CD14-positive monocyte (primary cell): ENCODE results near the gene ZNF138. TPM values are rescaled to one million over a fixed set of nuclear protein-coding genes. Genes with fewer than 3 reads are reported as not detected.

Experiments used
- DNase-seq, 3 donors: peaks; one replicate each; pipeline ENCODE4 v3.0.0-alpha.2; 2011 to 2022
- H2AFZ ChIP-seq: 2 replicates; pipeline ENCODE4 v1.6.0; 2012; ENCODE audit warnings: mild to moderate bottlenecking, low read depth, low read length, inconsistent platforms; ENCODE audit not compliant: insufficient read depth, poor library complexity, severe bottlenecking
- H3K27ac ChIP-seq, 2 donors: 1 replicate in 1 of 2; 2 replicates in 1 of 2; pipeline ENCODE4 v1.5.1; 2012 to 2013; ENCODE audit warnings: low read length in 2 of 2, control low read depth in 1 of 2, inconsistent platforms in 1 of 2, low read depth in 1 of 2, mild to moderate bottlenecking in 1 of 2
- H3K27me3 ChIP-seq, 2 donors: one replicate each; pipeline versions ENCODE4 v1.6.0 to v1.6.1; 2011 to 2013; ENCODE audit warnings: low read length in 2 of 2; ENCODE audit not compliant: control insufficient read depth in 2 of 2, insufficient read depth in 2 of 2
- H3K36me3 ChIP-seq, 2 donors: replicated peaks in 1 of 2; 1 replicate in 1 of 2; 2 replicates in 1 of 2; pipeline versions ENCODE4 v1.5.1 to v1.6.1; 2012 to 2013; ENCODE audit warnings: low read length in 2 of 2, control low read depth in 1 of 2, inconsistent platforms in 1 of 2, mild to moderate bottlenecking in 1 of 2; ENCODE audit not compliant: insufficient read depth in 2 of 2, control insufficient read depth in 1 of 2
- H3K4me1 ChIP-seq, 2 donors: 1 replicate in 1 of 2; 2 replicates in 1 of 2; pipeline versions ENCODE4 v1.5.1 to v1.6.1; 2012 to 2013; ENCODE audit warnings: low read length in 2 of 2, control low read depth in 1 of 2, inconsistent platforms in 1 of 2, mild to moderate bottlenecking in 1 of 2, moderate library complexity in 1 of 2; ENCODE audit not compliant: insufficient read depth in 2 of 2, control insufficient read depth in 1 of 2
- H3K4me2 ChIP-seq: replicated peaks from 2 replicates; pipeline ENCODE3; 2012; ENCODE audit warnings: low read length, moderate library complexity, mild to moderate bottlenecking; ENCODE audit not compliant: poor library complexity, severe bottlenecking; ENCODE audit errors: extremely low read depth
- H3K4me3 ChIP-seq, 3 experiments: fragments of 200-600 bp in 1 of 3; sonication (generic) in 1 of 3; replicated peaks in 1 of 3; 1 replicate in 2 of 3; 2 replicates in 1 of 3; pipeline ENCODE4 v1.5.1; 2011 to 2013; ENCODE audit warnings: low read length in 3 of 3, mild to moderate bottlenecking in 3 of 3, control low read depth in 2 of 3, low read depth in 2 of 3, inconsistent platforms in 1 of 3, moderate library complexity in 1 of 3
- H3K79me2 ChIP-seq: 2 replicates; pipeline ENCODE4 v1.6.0; 2012; ENCODE audit warnings: mild to moderate bottlenecking, control low read depth, inconsistent platforms, low read length, moderate library complexity; ENCODE audit not compliant: insufficient read depth
- H3K9ac ChIP-seq: 2 replicates; pipeline ENCODE4 v1.6.0; 2017; ENCODE audit warnings: low read length, mild to moderate bottlenecking; ENCODE audit not compliant: insufficient read depth, poor library complexity, severe bottlenecking
- H3K9me3 ChIP-seq, 2 donors: replicated peaks in 1 of 2; 1 replicate in 1 of 2; 2 replicates in 1 of 2; pipeline versions ENCODE4 v1.5.1 to v1.6.1; 2012 to 2013; ENCODE audit warnings: low read length in 2 of 2, control low read depth in 1 of 2; ENCODE audit not compliant: control insufficient read depth in 1 of 2, insufficient read depth in 1 of 2
- H4K20me1 ChIP-seq: 2 replicates; pipeline ENCODE4 v1.6.0; 2012; ENCODE audit warnings: mild to moderate bottlenecking, low read length, control low read depth, moderate library complexity; ENCODE audit not compliant: insufficient read depth
- H3K27ac Mint-ChIP-seq, 7 donors: one replicate each; pipeline ENCODE4 v1.8.0; 2020; ENCODE audit warnings: mild to moderate bottlenecking in 7 of 7, mixed read lengths in 7 of 7, moderate library complexity in 6 of 7, inconsistent platforms in 2 of 7
- H3K27me3 Mint-ChIP-seq, 3 donors: one replicate each; pipeline ENCODE4 v1.8.0; 2021 to 2022; ENCODE audit warnings: low read depth in 3 of 3, mild to moderate bottlenecking in 3 of 3, mixed read lengths in 3 of 3, moderate library complexity in 3 of 3, inconsistent platforms in 1 of 3
- H3K36me3 Mint-ChIP-seq, 2 donors: one replicate each; pipeline ENCODE4 v1.8.0; 2020; ENCODE audit warnings: mixed read lengths in 2 of 2, inconsistent platforms in 1 of 2, mild to moderate bottlenecking in 1 of 2
- H3K4me1 Mint-ChIP-seq: one replicate; pipeline ENCODE4 v1.8.0; 2020; ENCODE audit warnings: mild to moderate bottlenecking, mixed read lengths
- H3K4me3 Mint-ChIP-seq, 2 donors: one replicate each; pipeline ENCODE4 v1.8.0; 2020; ENCODE audit warnings: mild to moderate bottlenecking in 2 of 2, mixed read lengths in 2 of 2, moderate library complexity in 1 of 2
- H3K9me3 Mint-ChIP-seq, 7 donors: one replicate each; pipeline ENCODE4 v1.8.0; 2020 to 2022; ENCODE audit warnings: mixed read lengths in 7 of 7, mild to moderate bottlenecking in 6 of 7, moderate library complexity in 6 of 7, inconsistent platforms in 2 of 7
- CTCF ChIP-seq: fragments of 200-600 bp; IDR thresholded peaks from one replicate; pipeline ENCODE4 v1.8.0; 2022; ENCODE audit warnings: antibody characterized with exemption, mild to moderate bottlenecking
- WGBS: methylation state at CpG from one replicate; pipeline ENCODE4 v1.1.5; 2013; ENCODE audit warnings: missing lambda C conversion rate; ENCODE audit not compliant: insufficient coverage; 5-methylcytosine and 5-hydroxymethylcytosine counted together
- intact Hi-C, 2 donors: fragments of 100-400 bp; cut with micrococcal nuclease; formaldehyde crosslinking; loops; one replicate each; pipeline versions ENCODE4 v1.15.0 to v1.15.1; 2023
- polyA minus RNA-seq: library from RNA; depleted of rRNA, polyadenylated mRNA; stranded (reverse); fragments of >200 nt; gene quantifications from 2 replicates; pipeline ENCODE4 v1.2.3, GENCODE V29; 2012
- polyA plus RNA-seq, 3 donors: library from polyadenylated mRNA; depleted of rRNA in 1 of 3; unstranded in 2 of 3; stranded (reverse) in 1 of 3; fragments of 300-500 nt in 2 of 3; fragments of >200 nt in 1 of 3; fragmentation: Illumina TruSeq in 2 of 3; gene quantifications; 1 replicate in 2 of 3; 2 replicates in 1 of 3; pipeline ENCODE4 v1.2.3, GENCODE V29; 2012 to 2021
- total RNA-seq, 12 experiments: library from RNA in 1 of 12; stranded (reverse) in 1 of 12; fragments of 120-200 nt in 1 of 12; gene quantifications; one replicate each; pipeline ENCODE4 v1.2.4 and lab custom pipeline; 2013 to 2026; ENCODE audit warnings: mixed read lengths in 6 of 12, inconsistent platforms in 1 of 12

Gene ZNF138
- 4.3 TPM for total RNA-seq (2013)
- polyA plus RNA-seq (1 to 10 TPM in 2 of 3 donors, under 1 TPM in 1; 0.89 to 1.1 (median 1.1) TPM), polyA minus RNA-seq (0.42 and 0.80 TPM in 2 replicates), total RNA-seq (lab: John Stamatoyannopoulos, UW) (0.46 to 5.1 (median 1.7) reads per million in 11 experiments)

GRCh38 chr7:64794171-64794844 lies at the start of gene ZNF138:
Gene ZNF138, plus strand, starts transcription at chr7:64794428. Its CDS starts 141 bp downstream, at chr7:64794569.
- Histone ChIP-seq H3K79me2 (peaks cover 22% of the 10 kb centered on the region), H4K20me1 (no peaks in the 10 kb centered on the region)

More at GRCh38 chr7:64794171-64794844, at the start of gene ZNF138:
- peaks cover 4 to 21% of the 10 kb centered on the region in 2 donors for H3K9me3 ChIP-seq
- H3K4me2 ChIP-seq: peak within 1 kb of the TSS; percentile 82
- DNase-seq: peak; percentile 64 to 79 (median 67)
- intact Hi-C loops: loop anchor here in 1 of 2 donors (10.0 kb wide), 2 partner anchors 480 to 580 kb away; partner anchors contain the start of genes ZNF736 and ZNF92
- WGBS: under 1% methylated on average over 28 of the region's 32 CpGs
- peaks cover 18% of the 10 kb centered on the region for H3K4me1 Mint-ChIP-seq
- peak within 1 kb of the TSS; percentile 70 to 94 (median 91) for H3K4me3 ChIP-seq
- H2AFZ ChIP-seq: peak within 1 kb of the TSS; percentile 93
- peaks cover 6 to 33% (median 25%) of the 10 kb centered on the region in 7 donors for H3K9me3 Mint-ChIP-seq
- H3K36me3 ChIP-seq: peaks cover 2 to 8% of the 10 kb centered on the region in 2 donors
- H3K4me1 ChIP-seq: peaks cover 7 to 9% of the 10 kb centered on the region in 2 donors
- peaks cover 0 to 7% (median 4%) of the 10 kb centered on the region in 3 donors for H3K27me3 Mint-ChIP-seq
- peaks cover 13 to 26% of the 10 kb centered on the region in 2 donors for H3K36me3 Mint-ChIP-seq
- peak within 1 kb of the TSS; percentile 50 to 82 for H3K27ac ChIP-seq
- TF ChIP-seq CTCF: no peak
- peak within 1 kb of the TSS; percentile 96 to 99 for H3K4me3 Mint-ChIP-seq
- no peaks in the 10 kb centered on the region for H3K27me3 ChIP-seq
- H3K9ac ChIP-seq: peak within 1 kb of the TSS; percentile 81
- H3K27ac Mint-ChIP-seq: peak within 1 kb of the TSS; percentile 80 to 96 (median 92)
